Measurements from ENCODE around the gene GRID1.

GRCh38 chr10:86247073-86247472 is 119.5 kb downstream of the GRID1 start:
- TF ChIP-seq YY1 (IDR thresholded peaks at IDR 0.05; ENCODE audit: insufficient read depth, insufficient read length) (no peak), SUZ12 (IDR thresholded peaks at IDR 0.05; ENCODE audit: extremely low read depth, insufficient read depth, insufficient read length) (no peak)
